H9 (cell line): ENCODE measurements around the gene TRIM51. TPM values are rescaled to one million over a fixed set of nuclear protein-coding genes. Genes with fewer than 3 reads are reported as not detected.
"Not testable (repeated sequence)": the region's sequence is repeated elsewhere in the genome, so short reads cannot be mapped to it uniquely, and the experiment has no call there.

Experiments
- DNase-seq: peaks from one replicate; pipeline ENCODE4 v3.0.0-alpha.2; 2017
- H2AFZ ChIP-seq: one replicate; pipeline ENCODE4 v1.6.1; 2013; ENCODE audit warnings: mild to moderate bottlenecking, low read length, control low read depth, moderate library complexity
- H2AK5ac ChIP-seq: 2 replicates; pipeline ENCODE4 v1.6.1; 2013; ENCODE audit warnings: low read length, control low read depth, mixed read lengths; ENCODE audit not compliant: insufficient read length
- H2BK120ac ChIP-seq: one replicate; pipeline ENCODE4 v1.6.1; 2013; ENCODE audit warnings: low read depth, mild to moderate bottlenecking, low read length, control low read depth, inconsistent platforms; ENCODE audit not compliant: poor library complexity, severe bottlenecking
- H2BK12ac ChIP-seq: 2 replicates; pipeline ENCODE4 v1.6.1; 2013; ENCODE audit warnings: low read length, control low read depth, mixed read lengths, low read depth; ENCODE audit not compliant: insufficient read length
- H2BK15ac ChIP-seq: 2 replicates; pipeline ENCODE4 v1.6.1; 2013; ENCODE audit warnings: low read depth, low read length, control low read depth
- H2BK20ac ChIP-seq: one replicate; pipeline ENCODE4 v1.6.1; 2013; ENCODE audit warnings: low read depth, mild to moderate bottlenecking, low read length, control low read depth, inconsistent platforms; ENCODE audit not compliant: poor library complexity, severe bottlenecking
- H2BK5ac ChIP-seq: 2 replicates; pipeline ENCODE4 v1.6.1; 2013; ENCODE audit warnings: low read length, control low read depth, mixed read lengths; ENCODE audit not compliant: insufficient read length
- H3K14ac ChIP-seq: 2 replicates; pipeline ENCODE4 v1.6.1; 2013; ENCODE audit warnings: low read length, control low read depth; ENCODE audit not compliant: insufficient read depth
- H3K18ac ChIP-seq: 2 replicates; pipeline ENCODE4 v1.6.1; 2013; ENCODE audit warnings: low read depth, mild to moderate bottlenecking, mixed read lengths, low read length, control low read depth; ENCODE audit not compliant: insufficient read length
- H3K23ac ChIP-seq: 2 replicates; pipeline ENCODE4 v1.6.1; 2013; ENCODE audit warnings: low read length, control low read depth, mixed read lengths, low read depth; ENCODE audit not compliant: insufficient read length
- H3K23me2 ChIP-seq: 2 replicates; pipeline ENCODE4 v1.6.1; 2013; ENCODE audit warnings: low read depth, mild to moderate bottlenecking, mixed read lengths, low read length, control low read depth; ENCODE audit not compliant: insufficient read length, poor library complexity, severe bottlenecking
- H3K27ac ChIP-seq: 2 replicates; pipeline ENCODE4 v1.5.1; 2013; ENCODE audit warnings: low read length, control low read depth, mixed read lengths, low read depth; ENCODE audit not compliant: insufficient read length
- H3K27me3 ChIP-seq: 2 replicates; pipeline ENCODE4 v1.6.1; 2013; ENCODE audit warnings: low read length, control low read depth, inconsistent platforms; ENCODE audit not compliant: insufficient read depth
- H3K4ac ChIP-seq: 2 replicates; pipeline ENCODE4 v1.6.1; 2013; ENCODE audit warnings: low read depth, mild to moderate bottlenecking, control low read depth, inconsistent platforms, low read length, moderate library complexity
- H3K4me1 ChIP-seq: 2 replicates; pipeline ENCODE4 v1.6.1; 2013; ENCODE audit warnings: low read length, control low read depth, inconsistent platforms; ENCODE audit not compliant: insufficient read depth
- H3K4me2 ChIP-seq: 2 replicates; pipeline ENCODE4 v1.6.1; 2013; ENCODE audit warnings: low read length, control low read depth, mixed read lengths; ENCODE audit not compliant: insufficient read length, insufficient read depth
- H3K56ac ChIP-seq: 2 replicates; pipeline ENCODE4 v1.6.1; 2013; ENCODE audit warnings: low read depth, mild to moderate bottlenecking, mixed read lengths, low read length, control low read depth; ENCODE audit not compliant: insufficient read length
- H3K79me1 ChIP-seq: 2 replicates; pipeline ENCODE4 v1.6.1; 2013; ENCODE audit warnings: low read depth, mild to moderate bottlenecking, moderate library complexity, low read length, control low read depth, inconsistent platforms; ENCODE audit not compliant: insufficient read depth, poor library complexity, severe bottlenecking
- H3K79me2 ChIP-seq: 2 replicates; pipeline ENCODE4 v1.6.1; 2013; ENCODE audit warnings: low read length, control low read depth, inconsistent platforms; ENCODE audit not compliant: insufficient read depth
- H3K9ac ChIP-seq: 2 replicates; pipeline ENCODE4 v1.6.1; 2013; ENCODE audit warnings: low read length, control low read depth, mixed read lengths; ENCODE audit not compliant: insufficient read length; ENCODE audit errors: extremely low read depth
- H3K9me3 ChIP-seq: one replicate; pipeline ENCODE4 v1.6.1; 2013; ENCODE audit warnings: low read depth, low read length, inconsistent platforms; ENCODE audit not compliant: control insufficient read depth
- H3T11ph ChIP-seq: one replicate; pipeline ENCODE4 v1.6.1; 2013; ENCODE audit warnings: mild to moderate bottlenecking, low read length, control low read depth, inconsistent platforms
- H4K20me1 ChIP-seq: one replicate; pipeline ENCODE4 v1.6.1; 2013; ENCODE audit not compliant: control insufficient read depth, insufficient read length, insufficient read depth
- H4K5ac ChIP-seq: 2 replicates; pipeline ENCODE4 v1.6.1; 2013; ENCODE audit warnings: low read depth, mild to moderate bottlenecking, mixed read lengths, low read length, control low read depth; ENCODE audit not compliant: insufficient read length
- H4K8ac ChIP-seq: replicated peaks from 2 replicates; pipeline ENCODE4 v1.6.1; 2013; ENCODE audit warnings: low read length, control low read depth, mixed read lengths, low read depth; ENCODE audit not compliant: insufficient read length
- H4K91ac ChIP-seq: 2 replicates; pipeline ENCODE4 v1.6.1; 2013; ENCODE audit warnings: low read depth, mild to moderate bottlenecking, moderate library complexity, mixed read lengths, low read length, control low read depth; ENCODE audit not compliant: insufficient read length
- H3K27ac Mint-ChIP-seq, 3 experiments: 2 replicates in 2 of 3; 3 replicates in 1 of 3; pipeline ENCODE4 v1.8.0; 2020 to 2021; ENCODE audit warnings: mixed read lengths in 3 of 3, mild to moderate bottlenecking in 1 of 3, moderate library complexity in 1 of 3
- H3K27me3 Mint-ChIP-seq: 2 replicates; pipeline ENCODE4 v1.8.0; 2021; ENCODE audit warnings: low read depth, mild to moderate bottlenecking, moderate library complexity, mixed read lengths
- H3K36me3 Mint-ChIP-seq, 3 experiments: 2 replicates in 2 of 3; 3 replicates in 1 of 3; pipeline ENCODE4 v1.8.0; 2020 to 2021; ENCODE audit warnings: low read depth in 3 of 3, mixed read lengths in 3 of 3; ENCODE audit not compliant: insufficient read depth in 1 of 3
- H3K4me1 Mint-ChIP-seq, 2 experiments: 2 replicates each; pipeline ENCODE4 v1.8.0; 2020; ENCODE audit warnings: mixed read lengths in 2 of 2
- H3K4me3 Mint-ChIP-seq, 2 experiments: 2 replicates in 1 of 2; 3 replicates in 1 of 2; pipeline ENCODE4 v1.8.0; 2020 to 2021; ENCODE audit warnings: mild to moderate bottlenecking in 2 of 2, mixed read lengths in 2 of 2, moderate library complexity in 1 of 2
- H3K9me3 Mint-ChIP-seq, 2 experiments: 2 replicates in 1 of 2; 3 replicates in 1 of 2; pipeline ENCODE4 v1.8.0; 2020; ENCODE audit warnings: mild to moderate bottlenecking in 2 of 2, mixed read lengths in 2 of 2, moderate library complexity in 1 of 2
- WGBS: extraction: QIAGEN DNeasy Blood & Tissue Kit; methylation state at CpG from one replicate; pipeline ENCODE4 v1.1.7; 2013; ENCODE audit warnings: missing lambda C conversion rate, low lambda C conversion rate, mixed read lengths; ENCODE audit not compliant: insufficient read length; ENCODE audit errors: extremely low coverage; 5-methylcytosine and 5-hydroxymethylcytosine counted together
- total RNA-seq: library from RNA; stranded (reverse); gene quantifications from 2 replicates; pipeline ENCODE4 v1.2.1, GENCODE V29; 2021

Gene TRIM51
- total RNA-seq, 1 experiment from 2014 or later = not detected

GRCh38 chr11:55872731-55873130 lies 10.4 kb upstream of the TRIM51 start:
- not testable (repeated sequence) for H3K18ac ChIP-seq, H3K9ac ChIP-seq, DNase-seq

GRCh38 chr11:55873146-55873545 lies 10.0 kb upstream of the TRIM51 start:
- Mint-ChIP-seq H3K36me3 (peaks cover 2 to 10% (median 4%) of the 10 kb centered on the region in 3 experiments; a peak in 3 of 7 replicates), H3K9me3 (peaks cover 62 to 75% of the 10 kb centered on the region in 2 experiments)
- not testable (repeated sequence) for H3K27me3 Mint-ChIP-seq, H2AFZ ChIP-seq, H3K56ac ChIP-seq, H3K4ac ChIP-seq, H4K91ac ChIP-seq, H2BK12ac ChIP-seq, H3K18ac ChIP-seq, H3K4me1 ChIP-seq, H3K79me2 ChIP-seq, H3K79me1 ChIP-seq, H3K4me1 Mint-ChIP-seq, H3T11ph ChIP-seq, H3K27ac Mint-ChIP-seq, DNase-seq, H4K5ac ChIP-seq, H3K23me2 ChIP-seq, H3K4me2 ChIP-seq, H2BK15ac ChIP-seq, H4K20me1 ChIP-seq, H2BK20ac ChIP-seq, H3K27ac ChIP-seq, H3K23ac ChIP-seq, H3K27me3 ChIP-seq, H3K14ac ChIP-seq, H2AK5ac ChIP-seq, H4K8ac ChIP-seq, H3K4me3 Mint-ChIP-seq, H2BK5ac ChIP-seq, H3K9ac ChIP-seq, H2BK120ac ChIP-seq
- WGBS = no CpG with 5 or more reads among the region's 34 CpGs
- peaks cover 37% of the 10 kb centered on the region for H3K9me3 ChIP-seq

More at GRCh38 chr11:55872731-55873130, 10.4 kb upstream of the TRIM51 start:
- not testable (repeated sequence) for H3K27me3 Mint-ChIP-seq, H3K4me2 ChIP-seq, H3K56ac ChIP-seq, H3K79me2 ChIP-seq, H2BK120ac ChIP-seq, H2AK5ac ChIP-seq, H3K23me2 ChIP-seq, H3K4me1 Mint-ChIP-seq, H3K79me1 ChIP-seq, H3K27ac Mint-ChIP-seq, H4K8ac ChIP-seq, H3K23ac ChIP-seq, H3K4me3 Mint-ChIP-seq, H2BK5ac ChIP-seq, H3K27ac ChIP-seq, H4K20me1 ChIP-seq, H2BK15ac ChIP-seq, H3K4me1 ChIP-seq, H2BK12ac ChIP-seq, H3T11ph ChIP-seq, H4K5ac ChIP-seq, H3K4ac ChIP-seq, H3K27me3 ChIP-seq, H2BK20ac ChIP-seq, H4K91ac ChIP-seq, H3K14ac ChIP-seq, H2AFZ ChIP-seq
- WGBS = no CpG with 5 or more reads among the region's 33 CpGs
- H3K9me3 ChIP-seq = peaks cover 38% of the 10 kb centered on the region
- Mint-ChIP-seq H3K36me3 (peaks cover 2 to 10% (median 4%) of the 10 kb centered on the region in 3 experiments; a peak in 3 of 7 replicates), H3K9me3 (peaks cover 62 to 75% of the 10 kb centered on the region in 2 experiments)
